Measurements from ENCODE around the gene WAPL.

Gene WAPL

DNA sequence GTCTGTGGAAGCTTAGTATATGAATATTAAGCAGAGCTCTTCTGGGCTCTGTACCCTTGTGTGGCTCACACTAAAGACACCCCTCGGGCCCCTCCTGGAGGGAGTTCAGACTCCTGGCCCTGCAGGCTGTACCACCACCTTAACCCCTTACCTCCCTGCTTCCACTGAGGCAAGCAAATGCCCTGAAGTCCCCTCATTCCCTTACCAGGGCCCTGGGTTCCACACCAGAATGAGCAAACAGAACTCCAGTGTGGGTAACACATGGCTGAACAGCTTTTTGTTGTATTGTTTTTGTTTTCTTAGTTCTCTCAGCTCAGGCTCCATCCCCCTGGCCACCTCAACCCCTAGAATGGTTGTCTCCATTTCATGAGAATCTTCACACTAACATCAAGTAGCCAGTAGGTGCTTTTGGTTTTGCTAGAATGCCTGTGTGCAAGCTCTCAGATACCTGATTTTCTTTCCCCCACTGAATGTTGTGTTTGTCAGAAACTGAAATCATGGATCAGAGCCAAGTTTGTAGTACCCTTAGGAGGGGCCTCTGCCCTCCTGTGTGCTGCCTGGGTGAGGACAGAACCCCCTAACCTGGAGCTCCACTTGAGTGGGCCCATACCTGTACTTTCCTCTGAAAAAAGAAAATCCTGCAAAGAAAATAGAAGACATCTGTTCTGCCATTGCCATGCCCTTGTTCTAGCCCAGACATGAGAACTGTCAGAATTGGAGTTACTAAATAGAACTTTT lies 2.8 kb upstream of the WAPL start:
- no peak for DNase-seq

DNA sequence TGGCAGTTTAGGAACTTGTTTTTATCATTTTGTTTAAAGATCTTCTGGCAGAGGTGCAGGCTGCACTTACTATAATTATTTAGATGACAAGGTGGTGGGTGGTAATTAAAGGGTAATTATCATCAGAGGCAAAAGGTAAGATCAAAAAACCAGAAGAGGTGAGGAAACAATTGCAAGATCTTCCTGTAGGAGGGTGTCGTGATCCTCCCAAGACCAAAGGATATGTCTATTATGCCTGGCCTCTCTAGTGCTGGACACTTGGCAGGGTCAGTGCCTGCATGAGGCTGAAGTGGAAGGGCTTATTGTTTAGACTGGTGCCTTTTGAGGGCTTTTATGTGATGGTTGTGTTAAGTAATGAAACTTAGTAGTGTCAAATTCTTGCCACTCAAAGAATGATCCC lies 1.8 kb upstream of the WAPL start:
- DNase-seq = no peak

DNA sequence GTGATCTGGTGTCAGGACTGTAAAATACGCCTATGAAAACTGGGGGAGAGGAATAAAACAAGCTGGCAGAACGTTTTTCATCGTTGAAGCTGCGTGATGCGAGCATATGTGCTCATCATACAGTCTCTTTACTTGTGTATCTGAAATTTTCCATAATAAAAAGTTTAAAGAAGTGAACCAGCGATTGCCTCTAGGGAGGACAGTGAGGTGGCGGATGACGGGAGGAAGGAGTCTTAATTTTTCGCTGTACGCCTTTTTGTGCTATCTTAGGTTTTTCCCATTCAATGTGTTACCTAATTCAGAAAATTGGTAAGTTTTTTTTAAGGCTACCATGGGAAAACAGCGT lies 891 bp upstream of the WAPL start:
- no peak for DNase-seq

DNA sequence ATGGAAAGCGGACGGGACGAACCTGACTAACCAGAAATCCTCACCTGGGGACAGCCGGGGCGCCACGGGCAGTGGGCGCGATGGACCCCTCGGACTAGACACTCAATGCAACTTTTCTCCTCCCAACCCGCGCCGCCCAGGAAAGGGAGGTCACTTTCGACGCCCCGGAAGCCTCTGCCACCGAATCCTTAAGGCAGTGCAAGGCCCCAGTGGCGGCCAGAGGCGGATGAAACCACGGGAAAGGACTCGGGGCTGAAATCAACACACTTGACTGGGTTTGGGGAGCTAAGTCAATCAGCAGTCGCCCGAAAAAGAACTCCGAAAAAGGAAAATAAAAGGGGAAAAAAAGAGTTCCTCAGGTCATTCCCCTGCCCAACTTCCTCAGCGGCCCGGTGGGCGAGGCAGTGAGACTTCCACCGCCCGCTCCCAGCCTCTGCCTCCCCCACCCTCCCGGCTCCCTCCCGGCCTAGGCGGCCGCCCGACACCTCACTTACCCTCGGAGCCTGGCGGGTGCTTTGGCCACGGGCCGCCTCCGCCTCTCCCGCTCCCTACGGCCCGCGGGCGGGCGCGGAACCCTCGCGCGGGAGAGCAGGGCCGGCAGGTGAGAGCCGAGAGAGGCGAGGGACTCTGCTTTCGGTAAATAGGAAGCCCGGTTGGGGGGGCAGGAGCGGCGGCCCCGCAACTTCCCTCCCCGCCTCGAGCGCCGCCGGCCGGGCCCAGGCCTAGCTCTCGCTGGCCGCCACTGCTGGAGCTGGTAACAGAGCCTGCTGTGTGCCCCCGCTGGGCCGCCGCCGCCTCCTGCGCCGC lies 518 bp downstream of the WAPL start:
- peak; percentile 29 for DNase-seq

DNA sequence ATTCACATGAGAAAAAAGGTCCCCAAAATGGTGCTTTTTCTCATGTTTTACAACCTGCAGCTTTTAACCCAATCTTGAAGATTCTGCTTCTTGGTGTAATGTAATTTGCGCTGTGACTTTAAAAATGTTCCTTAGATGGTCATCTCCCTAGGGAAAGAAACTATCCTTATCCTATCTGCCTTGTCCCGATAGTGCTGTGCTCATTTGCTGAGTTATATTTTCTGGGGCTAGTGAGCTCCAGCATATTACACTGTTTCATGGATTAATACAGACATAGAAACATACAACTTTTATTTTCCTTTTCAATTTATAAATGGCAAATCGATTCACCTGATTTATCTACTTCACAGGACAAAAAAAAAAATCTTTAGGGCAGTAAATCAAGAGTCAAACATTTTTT lies 2.8 kb downstream of the WAPL start:
- no peak for DNase-seq

DNA sequence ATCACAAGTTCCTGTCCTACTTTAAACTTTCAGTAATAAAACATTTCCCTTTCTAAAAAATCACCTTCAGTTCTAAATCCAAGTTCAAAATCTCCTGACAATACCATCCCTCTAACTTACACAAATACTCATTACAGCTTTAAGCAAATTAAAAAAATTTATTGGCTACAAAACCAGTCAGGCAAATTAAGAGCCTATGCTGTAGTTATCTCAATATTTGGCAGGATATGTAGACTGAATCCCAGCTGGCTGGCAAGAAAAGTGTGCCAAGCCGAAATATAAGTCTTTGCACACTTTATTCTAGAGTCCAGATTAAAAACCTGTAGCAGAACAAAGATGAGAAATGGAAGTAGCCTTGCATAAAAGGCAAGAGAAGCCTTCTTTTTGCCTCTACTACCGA lies 9.5 kb downstream of the WAPL start:
- no peak for DNase-seq

DNA sequence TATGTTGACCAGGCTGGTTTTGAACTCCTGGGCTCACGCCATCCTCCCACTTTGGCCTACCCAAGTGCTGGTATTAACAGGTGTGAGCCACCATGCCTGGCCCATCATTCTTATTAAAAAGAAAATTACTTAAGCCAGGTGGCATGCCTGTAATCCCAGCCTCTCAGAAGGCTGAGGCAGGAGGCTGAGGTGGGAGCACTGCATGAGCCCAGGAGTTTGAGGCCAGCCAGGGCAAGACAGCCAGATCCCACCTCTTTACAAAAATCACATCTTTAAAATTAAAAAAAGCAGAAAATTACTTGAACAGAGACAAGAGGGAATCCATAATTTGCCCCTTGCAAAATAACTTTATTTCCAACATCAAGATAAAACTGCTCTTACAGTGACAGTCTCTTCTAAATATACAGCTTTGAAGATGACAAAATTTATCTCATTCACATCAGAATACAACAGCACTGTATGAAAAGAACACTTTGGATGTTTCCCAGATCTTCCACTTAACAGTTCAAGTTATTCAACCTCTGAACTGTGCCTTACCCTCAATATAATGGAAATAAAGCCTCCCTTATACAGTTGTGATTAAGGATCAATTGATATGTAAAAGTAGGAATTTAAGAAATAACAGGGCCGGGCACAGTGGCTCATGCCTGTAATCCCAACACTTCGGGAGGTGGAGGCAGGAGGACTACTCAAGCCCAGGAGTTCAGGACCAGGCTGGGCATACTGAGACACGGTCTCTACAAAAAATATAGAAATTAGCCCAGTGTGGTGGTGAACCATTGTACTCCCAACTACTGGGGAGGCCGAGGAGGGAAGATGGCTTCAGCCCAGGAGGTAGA lies 10.3 kb downstream of the WAPL start:
- DNase-seq = no peak

DNA sequence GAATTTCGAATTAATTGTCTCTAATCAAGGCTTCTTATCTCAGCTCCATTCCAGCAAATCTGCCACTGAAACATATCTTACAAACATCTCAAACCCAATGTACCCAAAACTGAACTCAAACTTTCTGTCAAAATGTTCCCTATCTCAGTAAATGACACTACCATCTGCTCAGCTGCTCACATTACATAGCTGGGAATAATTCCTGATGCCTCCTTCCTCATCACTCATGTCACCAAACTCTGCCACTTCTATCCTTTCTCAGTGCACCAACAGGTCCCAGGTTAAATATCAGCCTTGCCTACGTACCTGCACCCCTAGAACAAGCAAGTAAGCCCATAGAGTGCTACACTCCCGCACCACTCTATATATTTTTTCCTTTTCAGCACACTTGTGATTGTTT lies 12.4 kb downstream of the WAPL start:
- no peak for DNase-seq

DNA sequence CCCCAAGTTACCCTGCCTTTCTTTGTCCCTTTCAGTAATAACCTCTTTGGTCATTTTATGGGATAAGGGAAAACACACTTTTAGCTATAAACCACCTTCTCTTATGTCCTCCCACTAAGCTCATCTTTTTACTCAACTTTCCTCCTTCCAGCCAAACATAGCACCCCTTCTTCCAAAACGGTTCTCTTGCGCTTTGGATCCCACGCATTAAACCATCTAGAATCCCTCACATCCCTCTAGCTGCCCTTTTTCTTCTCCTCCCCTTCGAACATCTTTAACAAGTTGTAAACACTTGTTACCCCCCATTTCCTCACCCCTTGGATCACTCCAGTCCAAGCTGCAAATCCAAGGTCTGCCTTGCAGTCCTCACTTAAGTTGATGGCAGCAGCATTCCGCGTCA lies 13.4 kb downstream of the WAPL start:
- DNase-seq = no peak

DNA sequence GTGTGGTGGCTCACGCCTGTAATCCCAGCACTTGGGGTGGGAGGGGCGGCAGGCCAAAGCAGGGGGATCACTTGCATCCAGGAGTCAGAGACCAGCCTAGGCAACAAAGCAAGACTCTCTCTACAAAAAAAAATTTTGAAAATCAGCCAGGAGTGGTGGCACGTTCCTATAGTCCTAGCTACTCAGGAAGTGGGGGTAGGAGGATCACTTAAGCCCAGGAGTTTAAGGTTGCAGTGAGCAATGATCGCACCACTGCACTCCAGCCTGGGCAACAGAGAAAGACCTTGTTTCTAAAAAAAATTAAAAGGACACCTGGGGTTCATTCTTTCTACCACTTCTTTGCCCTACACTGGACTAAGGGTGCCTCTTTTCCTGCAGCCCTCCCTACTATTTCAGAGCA lies 15.1 kb downstream of the WAPL start:
- no peak for DNase-seq

DNA sequence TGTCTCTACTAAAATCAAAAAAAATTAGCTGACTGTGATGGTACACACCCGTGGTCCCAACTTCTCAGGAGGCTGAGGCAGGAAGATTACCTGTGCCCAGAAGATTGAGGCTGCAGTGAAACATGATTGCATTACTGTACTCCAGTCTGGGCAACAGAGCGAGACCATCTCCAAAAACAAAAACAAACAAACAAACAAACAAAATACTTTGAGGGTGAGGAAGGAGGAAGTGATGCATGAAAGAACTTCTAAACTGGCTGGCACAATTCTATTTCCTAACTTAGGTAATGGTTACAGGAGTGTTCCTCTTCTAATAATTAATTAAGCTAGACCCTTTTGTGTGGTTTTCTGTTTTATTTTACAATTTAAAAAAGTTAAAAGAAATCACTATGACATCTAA lies 15.5 kb downstream of the WAPL start:
- DNase-seq = no peak

DNA sequence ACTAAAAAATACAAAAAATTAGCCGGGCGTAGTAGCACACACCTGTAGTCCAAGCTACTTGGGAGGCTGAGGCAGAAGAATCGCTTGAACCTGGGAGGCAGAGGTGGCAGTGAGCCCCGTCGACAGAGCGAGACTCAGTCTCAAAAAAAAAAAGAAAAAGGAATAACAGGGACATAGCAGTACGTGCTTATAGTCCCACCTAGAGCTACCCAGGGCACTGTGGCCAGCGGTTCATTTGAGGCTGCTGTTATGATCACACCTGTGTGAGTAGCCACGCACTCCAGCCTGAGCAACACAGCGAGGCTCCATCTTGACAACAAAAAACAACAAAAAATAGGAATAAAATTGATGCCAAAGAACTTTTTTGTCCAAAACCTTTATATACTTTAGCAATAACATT lies 17.1 kb downstream of the WAPL start:
- no peak for DNase-seq

DNA sequence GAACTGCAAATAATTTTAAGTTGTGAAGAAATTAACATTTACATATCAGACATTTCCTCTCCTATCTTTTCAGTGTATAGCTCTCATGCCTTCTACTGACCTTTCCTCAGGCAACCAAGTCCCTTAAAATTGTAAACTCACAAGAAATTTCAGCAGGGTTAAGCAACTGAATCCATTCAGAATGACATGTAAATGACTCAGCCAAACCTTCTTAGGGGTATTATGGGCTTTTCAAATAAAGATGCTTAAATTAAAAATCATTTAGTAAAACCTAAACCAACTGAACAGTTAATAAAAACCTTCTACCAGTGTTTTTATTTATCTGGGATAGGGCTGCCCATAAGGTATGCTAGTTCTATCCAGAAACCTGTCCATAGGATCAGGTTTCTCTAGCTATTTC lies 20.7 kb downstream of the WAPL start:
- DNase-seq = no peak

DNA sequence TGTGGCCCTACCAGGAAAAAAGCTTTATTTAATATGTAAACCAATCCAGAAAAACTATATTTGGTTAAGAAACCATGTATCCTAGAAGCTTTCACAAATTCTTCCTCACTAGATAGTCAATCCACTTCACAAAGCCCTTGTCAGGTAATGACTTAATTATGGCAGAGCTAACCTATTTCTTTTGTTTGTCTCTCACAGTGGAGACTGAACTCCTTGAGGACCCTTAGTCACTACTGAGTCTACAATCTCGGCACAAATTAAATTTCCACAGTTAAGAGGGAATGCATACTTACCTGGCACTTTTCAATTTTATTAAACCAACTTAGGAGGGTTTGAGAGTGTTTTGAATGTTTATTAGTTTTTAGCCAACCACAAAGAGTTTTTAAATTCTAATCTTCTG lies 23.0 kb downstream of the WAPL start:
- no peak for DNase-seq

DNA sequence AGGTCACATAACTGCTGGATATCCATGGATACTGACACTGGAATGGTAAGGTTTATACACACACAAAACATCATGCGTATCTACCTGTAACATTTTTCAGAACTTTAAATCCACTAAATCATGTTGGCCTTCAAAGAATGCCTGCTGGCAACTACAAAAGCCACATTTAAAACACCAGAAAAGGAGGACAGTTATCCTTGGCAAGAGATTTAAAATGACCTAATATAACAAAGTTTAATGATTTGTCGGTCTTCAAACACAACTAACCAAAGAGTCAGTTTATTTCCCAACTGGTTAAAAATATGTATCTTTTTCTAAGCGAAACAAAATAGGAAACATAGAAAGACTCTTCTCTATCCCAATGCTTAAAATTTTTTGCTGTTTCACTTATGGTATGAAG lies 24.0 kb downstream of the WAPL start:
- DNase-seq = no peak

DNA sequence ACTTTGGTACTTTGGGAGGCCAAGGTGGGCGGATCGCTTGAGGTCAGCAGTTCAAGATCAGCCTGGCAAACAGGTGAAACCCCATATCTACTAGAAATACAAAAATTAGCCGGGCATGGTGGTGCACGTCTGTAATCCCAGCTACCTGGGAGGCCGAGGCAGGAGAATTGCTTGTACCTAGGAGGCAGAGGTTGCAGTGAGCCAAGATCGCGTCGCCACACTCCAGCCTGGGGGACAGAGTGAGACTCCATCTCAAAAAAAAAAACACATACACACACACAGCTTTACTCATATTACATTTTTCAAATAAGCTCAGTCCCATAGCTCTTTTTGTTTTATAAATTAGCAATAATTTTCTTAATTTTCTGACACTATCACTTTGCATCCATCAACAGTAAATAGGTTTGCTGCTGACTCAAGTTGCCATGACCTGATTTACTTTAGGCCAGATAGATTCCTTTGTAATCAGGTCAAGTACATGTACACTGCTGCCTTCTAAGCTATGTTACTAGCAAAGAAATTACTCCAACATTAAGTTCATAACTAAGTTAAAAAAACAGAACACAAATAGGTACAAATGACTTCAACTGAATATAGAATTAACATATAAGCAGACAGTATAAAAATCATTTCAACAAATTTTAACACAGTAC lies 31.5 kb downstream of the WAPL start:
- no peak for DNase-seq

DNA sequence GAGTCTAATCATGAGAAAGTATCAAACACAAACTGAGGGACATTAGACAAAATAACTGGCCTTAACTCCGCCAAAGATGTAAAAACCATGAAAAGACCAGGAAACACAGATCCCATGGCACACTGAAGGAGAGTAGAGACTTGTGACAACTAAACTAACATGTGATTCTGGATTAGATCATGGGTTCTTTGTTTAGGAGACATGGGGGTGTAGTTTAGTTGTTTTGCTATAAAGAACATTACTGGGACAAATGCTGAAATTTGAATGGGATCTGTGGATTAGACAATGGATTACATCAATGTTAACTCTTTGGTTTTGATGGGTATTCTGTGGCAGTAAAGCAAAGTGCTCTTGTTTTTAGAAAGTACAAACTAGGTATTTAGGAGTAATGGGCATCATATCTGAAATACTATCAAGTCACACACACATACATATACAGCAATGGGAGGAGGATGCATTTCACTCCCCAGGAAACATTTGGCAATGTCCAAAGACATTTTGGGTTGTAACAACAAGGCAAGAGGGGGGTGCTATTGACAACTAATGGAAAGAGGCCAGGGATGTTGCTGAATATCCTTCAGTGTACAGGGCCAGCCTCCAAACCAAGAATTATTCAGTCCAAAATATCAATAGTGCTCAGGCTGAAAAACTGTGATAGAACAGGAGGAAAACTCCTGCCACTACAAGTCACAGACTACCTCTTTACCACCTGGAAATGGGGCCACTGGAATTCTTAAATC lies 32.4 kb downstream of the WAPL start:
- no peak for DNase-seq

DNA sequence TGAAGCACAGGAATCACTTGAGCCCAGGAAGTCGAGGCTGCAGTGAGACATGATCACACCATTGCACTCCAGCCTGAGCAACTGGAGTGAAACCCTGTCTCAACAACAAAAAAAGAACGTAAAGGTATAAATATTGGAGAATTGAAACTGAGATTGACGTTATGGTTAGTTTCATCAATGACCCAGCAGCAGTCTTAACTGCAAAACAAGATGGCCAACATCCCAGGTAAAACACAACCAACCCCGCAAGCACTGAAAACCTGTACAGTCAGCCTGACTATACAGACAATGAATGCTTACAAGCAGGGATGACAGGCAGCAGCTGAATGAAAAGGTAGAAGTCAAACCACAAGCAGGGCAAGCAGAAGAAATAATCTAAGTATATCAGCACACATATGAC lies 34.7 kb downstream of the WAPL start:
- DNase-seq = no peak

DNA sequence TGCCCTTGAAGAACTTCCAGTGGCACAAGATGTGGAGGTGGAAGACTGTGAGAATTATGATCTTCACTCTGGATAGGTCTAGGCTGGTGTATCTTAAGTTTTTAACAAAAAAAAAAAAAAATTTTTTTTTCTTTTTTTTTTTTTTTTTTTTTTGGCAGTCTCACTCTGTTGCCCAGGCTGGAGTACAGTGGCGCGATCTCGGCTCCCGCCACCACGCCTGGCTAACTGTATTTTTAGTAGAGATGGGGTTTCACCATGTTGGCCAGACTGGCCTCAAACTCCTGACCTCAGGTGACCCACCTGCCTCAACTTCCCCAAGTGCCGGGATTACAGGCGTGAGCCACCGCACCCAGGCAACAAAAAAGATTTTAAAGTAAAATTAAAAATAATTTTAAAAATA lies 37.9 kb downstream of the WAPL start:
- DNase-seq = no peak

DNA sequence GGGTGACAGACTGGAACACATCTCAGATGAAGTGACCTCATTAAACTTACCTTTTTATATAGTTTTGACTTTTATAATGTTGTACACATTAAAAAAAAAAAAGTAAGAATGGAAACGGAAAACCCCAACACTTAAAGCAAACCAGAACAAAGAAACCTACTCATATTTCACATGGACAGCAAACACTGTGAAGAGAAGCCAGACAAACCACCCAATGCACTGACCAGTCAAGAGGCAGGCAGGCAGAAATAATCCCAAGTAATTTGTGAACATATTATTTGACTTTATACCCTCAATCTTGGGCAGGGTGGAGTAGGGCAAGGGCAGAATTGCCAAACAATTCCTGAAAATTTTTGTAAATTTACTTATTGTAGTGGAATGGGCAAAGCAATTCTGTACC lies 39.8 kb downstream of the WAPL start:
- no peak for DNase-seq

DNA sequence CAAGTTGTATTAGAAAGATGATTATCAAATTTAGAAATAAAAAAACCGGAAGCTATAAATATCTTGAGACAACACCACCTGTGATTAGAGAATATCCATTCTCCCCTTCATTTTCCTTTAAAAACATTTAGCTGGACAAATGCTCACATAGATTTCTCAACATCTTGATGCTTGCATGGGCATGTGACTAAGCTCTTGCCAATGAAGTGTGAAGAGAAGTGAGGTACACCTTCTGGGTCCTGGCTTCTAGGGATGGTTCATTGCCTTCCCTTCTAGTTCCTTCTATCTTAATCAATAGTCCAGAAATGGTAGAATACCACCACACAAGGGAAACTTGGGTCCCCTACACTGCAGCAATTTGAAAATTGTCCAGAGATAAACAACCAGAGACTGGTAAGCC lies 41.0 kb downstream of the WAPL start:
- no peak for DNase-seq

DNA sequence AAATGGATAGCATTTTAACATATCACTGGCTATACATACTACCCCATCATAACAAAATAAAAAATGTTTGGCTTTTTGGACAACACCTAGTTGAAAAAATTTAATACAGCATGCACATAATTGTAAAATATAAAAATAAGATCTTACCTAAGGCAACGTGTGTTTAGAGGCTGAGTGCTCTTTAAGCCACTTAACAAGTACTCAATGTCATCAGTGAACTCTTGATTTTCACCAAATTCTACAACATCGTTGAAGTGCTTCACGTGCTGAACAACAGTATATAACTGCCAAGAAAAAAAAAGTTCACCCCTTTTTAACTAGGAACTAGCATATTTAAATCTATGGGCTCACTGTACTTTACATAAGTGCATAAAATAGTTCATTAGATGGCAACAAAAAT lies 49.5 kb downstream of the WAPL start:
- DNase-seq = no peak

Measured in activated effector memory CD4-positive, alpha-beta T cell treated with Interleukin-2 at 50 U/mL for 16 hours (primary cell).